Smooth muscle cell (in vitro differentiated cells): Measurements from ENCODE around the gene LRRC32. TPM values are rescaled to one million over a fixed set of nuclear protein-coding genes. Genes with fewer than 3 reads are reported as not detected.

Source experiments
- DNase-seq: peaks from one replicate; lab custom pipeline; 2025; ENCODE audit not compliant: unreplicated experiment; lab: John Stamatoyannopoulos, UW
- H2AFZ ChIP-seq: fragments of 200-600 bp; sonication (generic); 2 replicates; pipeline ENCODE4 v1.6.0; 2016; ENCODE audit warnings: antibody characterized with exemption, low read depth, mild to moderate bottlenecking
- H3F3A ChIP-seq: fragments of 200-600 bp; sonication (generic); 2 replicates; pipeline ENCODE4 v1.6.0; 2017; ENCODE audit warnings: antibody characterized with exemption, low read depth
- H3K27ac ChIP-seq: fragments of 200-600 bp; sonication (generic); 2 replicates; pipeline ENCODE4 v1.5.1; 2016; ENCODE audit warnings: low read depth, mild to moderate bottlenecking
- H3K27me3 ChIP-seq: fragments of 200-600 bp; sonication (generic); 2 replicates; pipeline ENCODE4 v1.6.1; 2016; ENCODE audit warnings: low read depth, mild to moderate bottlenecking
- H3K36me3 ChIP-seq: fragments of 200-600 bp; sonication (generic); 2 replicates; pipeline ENCODE4 v1.5.1; 2016; ENCODE audit warnings: low read depth
- H3K4me1 ChIP-seq: fragments of 200-600 bp; sonication (generic); 2 replicates; pipeline ENCODE4 v1.5.1; 2016; ENCODE audit warnings: low read depth
- H3K4me2 ChIP-seq: fragments of 200-600 bp; sonication (generic); 2 replicates; pipeline ENCODE4 v1.6.0; 2016; ENCODE audit warnings: mild to moderate bottlenecking
- H3K4me3 ChIP-seq: fragments of 200-600 bp; sonication (generic); 2 replicates; pipeline ENCODE4 v1.5.1; 2016; ENCODE audit warnings: mild to moderate bottlenecking
- H3K79me2 ChIP-seq: fragments of 200-600 bp; sonication (generic); 2 replicates; pipeline ENCODE4 v1.6.0; 2016; ENCODE audit warnings: low read depth, mild to moderate bottlenecking
- H3K9ac ChIP-seq: fragments of 200-600 bp; sonication (generic); 2 replicates; pipeline ENCODE4 v1.6.0; 2016; ENCODE audit warnings: low read depth
- H3K9me3 ChIP-seq: fragments of 200-600 bp; sonication (generic); replicated peaks from 2 replicates; pipeline ENCODE4 v1.5.1; 2016; ENCODE audit warnings: low read depth
- H4K20me1 ChIP-seq: fragments of 200-600 bp; sonication (generic); 2 replicates; pipeline ENCODE4 v1.6.0; 2016; ENCODE audit warnings: low read depth
- WGBS: methylation state at CpG from one replicate; pipeline ENCODE4 v1.1.7; 2016; ENCODE audit warnings: low lambda C conversion rate; 5-methylcytosine and 5-hydroxymethylcytosine counted together
- polyA plus RNA-seq: library from polyadenylated mRNA; unstranded; fragments of >200 nt; fragmentation: Nextera tagmentation; extraction: Ambion mirVana; gene quantifications from 2 replicates; pipeline ENCODE4 v1.2.1, GENCODE V29; 2016
- total RNA-seq: library from RNA; depleted of rRNA; stranded (reverse); fragments of >200 nt; gene quantifications from 2 replicates; pipeline ENCODE4 v1.2.3, GENCODE V29; 2014
- TF ChIP-seq, protein P1 (sequence below): fragments of 200-600 bp; sonication (generic); IDR thresholded peaks from 2 replicates; pipeline ENCODE4 v1.5.1; 2017; ENCODE audit warnings: borderline replicate concordance, mild to moderate bottlenecking, antibody characterized with exemption; ENCODE audit not compliant: insufficient read depth, poor library complexity, severe bottlenecking

LRRC32 gene
- total and polyA plus RNA-seq, 2 experiments from 2014 or later, result 171 to 444 TPM

DNA sequence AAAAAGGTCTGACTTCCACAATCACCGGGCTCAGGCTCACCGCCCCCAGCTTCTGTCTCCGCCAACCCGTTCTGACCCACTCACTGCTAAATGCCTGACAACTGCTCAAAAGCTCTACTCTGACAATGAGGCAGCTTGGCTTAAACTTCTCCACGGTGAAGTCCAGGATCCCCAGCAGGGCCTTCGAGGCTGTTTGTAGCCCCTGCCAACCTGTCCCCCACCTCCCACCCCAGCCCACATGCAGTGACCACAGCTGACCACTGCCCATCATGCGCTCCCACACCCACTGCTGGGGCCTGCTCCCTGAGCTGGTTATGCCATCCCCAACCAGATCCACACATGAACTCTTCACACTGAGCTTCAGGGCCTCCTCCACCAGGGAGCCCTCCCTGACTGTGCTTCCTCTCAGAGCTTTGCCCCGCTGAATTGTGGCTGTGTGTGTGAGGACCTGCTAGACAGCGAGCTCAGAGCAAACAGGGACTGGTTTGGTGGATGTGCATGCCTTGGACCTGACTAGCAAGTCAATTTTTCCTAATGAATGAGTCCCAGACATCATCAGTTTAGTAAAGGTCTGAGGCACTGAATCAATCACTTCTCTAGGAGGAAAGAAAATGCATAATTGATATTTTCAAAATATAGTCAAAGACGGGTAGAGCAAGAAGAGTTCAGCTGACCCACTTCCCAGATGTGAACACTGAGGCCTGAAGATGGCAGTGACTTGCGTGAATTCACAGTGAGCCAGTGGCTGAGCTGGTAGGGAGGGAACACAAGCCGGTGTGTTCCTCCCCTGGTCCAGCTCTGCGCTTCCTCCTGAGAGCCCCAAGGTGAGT, 7.7 kb downstream of the LRRC32 start:
- DNase-seq, result no peak
- Histone ChIP-seq H3K4me3 (no peak overlapping the region), H3K27ac (peak overlapping the region; percentile 32), H3K36me3 (no peaks in the 10 kb centered on the region), H3K9ac (no peak overlapping the region), H3K79me2 (peaks cover 65% of the 10 kb centered on the region), H3K4me1 (no peaks in the 10 kb centered on the region), H3F3A (peaks cover 16% of the 10 kb centered on the region), H3K9me3 (no peaks in the 10 kb centered on the region), H3K27me3 (no peaks in the 10 kb centered on the region), H4K20me1 (peaks cover 99% of the 10 kb centered on the region), H2AFZ (no peak overlapping the region), H3K4me2 (no peak overlapping the region)
- TF ChIP-seq, protein P1, sequence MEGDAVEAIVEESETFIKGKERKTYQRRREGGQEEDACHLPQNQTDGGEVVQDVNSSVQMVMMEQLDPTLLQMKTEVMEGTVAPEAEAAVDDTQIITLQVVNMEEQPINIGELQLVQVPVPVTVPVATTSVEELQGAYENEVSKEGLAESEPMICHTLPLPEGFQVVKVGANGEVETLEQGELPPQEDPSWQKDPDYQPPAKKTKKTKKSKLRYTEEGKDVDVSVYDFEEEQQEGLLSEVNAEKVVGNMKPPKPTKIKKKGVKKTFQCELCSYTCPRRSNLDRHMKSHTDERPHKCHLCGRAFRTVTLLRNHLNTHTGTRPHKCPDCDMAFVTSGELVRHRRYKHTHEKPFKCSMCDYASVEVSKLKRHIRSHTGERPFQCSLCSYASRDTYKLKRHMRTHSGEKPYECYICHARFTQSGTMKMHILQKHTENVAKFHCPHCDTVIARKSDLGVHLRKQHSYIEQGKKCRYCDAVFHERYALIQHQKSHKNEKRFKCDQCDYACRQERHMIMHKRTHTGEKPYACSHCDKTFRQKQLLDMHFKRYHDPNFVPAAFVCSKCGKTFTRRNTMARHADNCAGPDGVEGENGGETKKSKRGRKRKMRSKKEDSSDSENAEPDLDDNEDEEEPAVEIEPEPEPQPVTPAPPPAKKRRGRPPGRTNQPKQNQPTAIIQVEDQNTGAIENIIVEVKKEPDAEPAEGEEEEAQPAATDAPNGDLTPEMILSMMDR, result no peak
- 85% methylated on average over 12 of the region's 13 CpGs for WGBS

DNA sequence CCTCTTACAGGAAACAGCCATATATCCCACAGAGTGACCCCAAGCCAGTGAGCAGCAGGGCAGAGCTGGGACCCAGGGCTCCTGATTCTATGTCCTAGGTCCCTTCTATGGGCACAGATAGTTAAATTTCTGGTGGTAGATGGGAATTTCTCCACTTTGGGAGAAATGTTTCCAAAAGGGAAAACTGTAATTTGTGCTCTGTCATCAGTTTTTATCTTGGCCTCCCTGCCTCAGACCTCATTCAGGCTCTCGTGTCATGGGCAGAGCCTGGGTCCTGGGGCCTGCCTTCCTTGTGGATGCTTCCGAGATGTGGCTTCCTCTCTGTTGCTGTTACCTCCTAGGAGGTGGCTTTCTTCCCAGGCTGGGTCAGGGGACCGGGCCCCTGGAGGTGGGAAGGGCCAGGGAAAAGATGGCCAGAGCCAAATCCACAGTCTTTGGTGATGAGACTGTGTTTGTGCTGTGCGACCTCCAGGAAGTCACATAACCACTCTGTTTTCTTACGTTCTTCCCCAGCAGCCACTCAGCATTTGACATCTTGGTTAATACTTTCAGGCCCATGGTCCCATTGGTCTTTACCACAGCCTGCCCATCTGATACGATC, 8.6 kb downstream of the LRRC32 start:
- no peak for DNase-seq
- no peaks in the 10 kb centered on the region for H3K27me3 ChIP-seq
- H3F3A ChIP-seq, result peaks cover 21% of the 10 kb centered on the region
- no peak overlapping the region for H3K9ac ChIP-seq
- peak overlapping the region; percentile 32 for H3K27ac ChIP-seq
- peaks cover 55% of the 10 kb centered on the region for H3K79me2 ChIP-seq
- no peaks in the 10 kb centered on the region for H3K9me3 ChIP-seq
- H3K36me3 ChIP-seq, result no peaks in the 10 kb centered on the region
- H2AFZ ChIP-seq, result no peak overlapping the region
- 86% methylated on average over 6 of the region's 6 CpGs for WGBS
- H4K20me1 ChIP-seq, result peaks cover 98% of the 10 kb centered on the region
- TF ChIP-seq, protein P1, result no peak
- H3K4me3 ChIP-seq, result no peak overlapping the region
- H3K4me1 ChIP-seq, result no peaks in the 10 kb centered on the region
- no peak overlapping the region for H3K4me2 ChIP-seq

DNA sequence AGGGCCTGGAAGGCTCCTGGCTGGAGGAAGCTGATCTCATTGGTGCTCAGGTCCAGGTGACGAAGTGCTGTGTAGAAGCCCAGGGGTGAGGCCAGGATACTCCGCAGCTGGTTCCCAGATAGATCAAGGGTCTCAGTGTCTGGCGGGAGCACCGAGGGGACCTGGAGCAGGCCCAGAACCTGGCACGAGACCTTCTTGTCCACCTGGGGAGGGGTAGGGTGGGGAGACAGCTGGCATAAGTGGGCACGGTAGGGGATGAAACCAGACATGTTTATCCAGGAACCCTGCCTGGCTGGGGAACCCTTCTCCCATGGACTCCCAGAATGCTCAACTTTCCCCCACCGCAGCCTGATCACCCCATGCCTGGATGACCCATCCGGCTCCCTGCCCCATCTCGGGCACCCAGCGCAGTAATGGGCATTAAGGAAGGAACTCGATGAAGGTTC, 9.2 kb downstream of the LRRC32 start:
- 95% methylated on average over 11 of the region's 11 CpGs for WGBS
- Histone ChIP-seq H3K4me3 (no peak overlapping the region), H3F3A (peaks cover 22% of the 10 kb centered on the region), H3K79me2 (peaks cover 49% of the 10 kb centered on the region), H3K9me3 (no peaks in the 10 kb centered on the region), H3K4me2 (no peak overlapping the region), H2AFZ (no peak overlapping the region), H3K27ac (peak overlapping the region; percentile 32), H4K20me1 (peaks cover 92% of the 10 kb centered on the region), H3K9ac (no peak overlapping the region), H3K36me3 (no peaks in the 10 kb centered on the region), H3K4me1 (no peaks in the 10 kb centered on the region), H3K27me3 (no peaks in the 10 kb centered on the region)
- DNase-seq, result no peak
- TF ChIP-seq, protein P1, result no peak
